Neural progenitor cell (in vitro differentiated cells): ENCODE results near the gene SATL1.

Experiments
- EZH2phosphoT487 ChIP-seq: fragments of 200-600 bp; sonication (generic); IDR thresholded peaks from 2 replicates; pipeline ENCODE4 v1.6.1; 2017; ENCODE audit warnings: antibody characterized with exemption
- TF ChIP-seq, protein P1 (sequence below): fragments of 200-600 bp; sonication (generic); IDR thresholded peaks from 2 replicates; pipeline ENCODE4 v1.5.1; 2017; ENCODE audit warnings: antibody characterized with exemption, mild to moderate bottlenecking

DNA sequence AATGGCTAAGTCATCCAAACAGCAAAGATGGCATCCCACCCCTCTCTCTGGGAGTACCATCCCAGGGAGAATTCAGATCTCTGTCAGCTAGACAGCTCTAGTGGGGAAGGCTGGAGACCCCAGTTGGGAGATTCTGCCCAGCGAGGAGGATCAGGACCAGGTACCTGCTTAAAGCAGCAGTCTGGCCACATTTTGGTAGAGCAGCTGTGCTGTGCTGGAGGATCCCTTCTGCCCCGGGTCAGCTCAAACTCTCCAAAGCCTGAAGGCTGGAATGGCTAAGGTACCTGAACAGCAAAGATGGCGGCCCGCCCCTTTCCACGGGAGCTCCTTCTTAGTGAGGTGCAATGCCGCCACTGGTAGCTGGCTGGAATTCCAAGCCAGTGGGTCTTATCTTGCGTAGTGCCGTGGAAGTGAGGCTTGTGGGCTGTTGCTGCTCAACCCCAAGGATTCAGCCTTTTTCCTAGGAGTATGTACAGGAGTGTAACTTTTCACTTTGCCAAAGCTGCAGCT, 40.1 kb downstream of the SATL1 start:
- TF ChIP-seq EZH2phosphoT487: no peak
- TF ChIP-seq, protein P1, sequence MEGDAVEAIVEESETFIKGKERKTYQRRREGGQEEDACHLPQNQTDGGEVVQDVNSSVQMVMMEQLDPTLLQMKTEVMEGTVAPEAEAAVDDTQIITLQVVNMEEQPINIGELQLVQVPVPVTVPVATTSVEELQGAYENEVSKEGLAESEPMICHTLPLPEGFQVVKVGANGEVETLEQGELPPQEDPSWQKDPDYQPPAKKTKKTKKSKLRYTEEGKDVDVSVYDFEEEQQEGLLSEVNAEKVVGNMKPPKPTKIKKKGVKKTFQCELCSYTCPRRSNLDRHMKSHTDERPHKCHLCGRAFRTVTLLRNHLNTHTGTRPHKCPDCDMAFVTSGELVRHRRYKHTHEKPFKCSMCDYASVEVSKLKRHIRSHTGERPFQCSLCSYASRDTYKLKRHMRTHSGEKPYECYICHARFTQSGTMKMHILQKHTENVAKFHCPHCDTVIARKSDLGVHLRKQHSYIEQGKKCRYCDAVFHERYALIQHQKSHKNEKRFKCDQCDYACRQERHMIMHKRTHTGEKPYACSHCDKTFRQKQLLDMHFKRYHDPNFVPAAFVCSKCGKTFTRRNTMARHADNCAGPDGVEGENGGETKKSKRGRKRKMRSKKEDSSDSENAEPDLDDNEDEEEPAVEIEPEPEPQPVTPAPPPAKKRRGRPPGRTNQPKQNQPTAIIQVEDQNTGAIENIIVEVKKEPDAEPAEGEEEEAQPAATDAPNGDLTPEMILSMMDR: no peak
